Hepatocyte (in vitro differentiated cells): ENCODE measurements around the gene PDCD4. TPM values are rescaled to one million over a fixed set of nuclear protein-coding genes. Genes with fewer than 3 reads are reported as not detected.

ENCODE experiments used
- DNase-seq: peaks from one replicate; pipeline ENCODE4 v3.0.0-alpha.2; 2016; ENCODE audit warnings: low spot score
- H2AFZ ChIP-seq: fragments of 200-600 bp; sonication (generic); 2 replicates; pipeline ENCODE4 v1.6.0; 2016; ENCODE audit warnings: antibody characterized with exemption, mild to moderate bottlenecking
- H3K27ac ChIP-seq: fragments of 200-600 bp; sonication (generic); 2 replicates; pipeline ENCODE4 v1.5.1; 2016; ENCODE audit warnings: mild to moderate bottlenecking
- H3K27me3 ChIP-seq: fragments of 200-600 bp; sonication (generic); 2 replicates; pipeline ENCODE4 v1.6.1; 2016
- H3K36me3 ChIP-seq: fragments of 200-600 bp; sonication (generic); replicated peaks from 2 replicates; pipeline ENCODE4 v1.5.1; 2016; ENCODE audit warnings: low read depth; ENCODE audit not compliant: insufficient read depth
- H3K4me1 ChIP-seq: fragments of 200-600 bp; sonication (generic); 2 replicates; pipeline ENCODE4 v1.5.1; 2016; ENCODE audit warnings: mild to moderate bottlenecking, moderate library complexity; ENCODE audit not compliant: insufficient read depth
- H3K4me2 ChIP-seq: fragments of 200-600 bp; sonication (generic); 2 replicates; pipeline ENCODE4 v1.6.0; 2016
- H3K4me3 ChIP-seq: fragments of 200-600 bp; sonication (generic); 2 replicates; pipeline ENCODE4 v1.5.1; 2016; ENCODE audit warnings: mild to moderate bottlenecking
- H3K79me2 ChIP-seq: fragments of 200-600 bp; sonication (generic); 2 replicates; pipeline ENCODE4 v1.6.0; 2017; ENCODE audit warnings: mild to moderate bottlenecking
- H3K9me2 ChIP-seq: fragments of 200-600 bp; sonication (generic); replicated peaks from 2 replicates; pipeline ENCODE4 v1.6.0; 2017; ENCODE audit warnings: mild to moderate bottlenecking; ENCODE audit not compliant: insufficient read depth
- H3K9me3 ChIP-seq: fragments of 200-600 bp; sonication (generic); 2 replicates; pipeline ENCODE4 v1.5.1; 2016; ENCODE audit warnings: low read depth, mild to moderate bottlenecking
- H4K20me1 ChIP-seq: fragments of 200-600 bp; sonication (generic); 2 replicates; pipeline ENCODE4 v1.6.0; 2016; ENCODE audit warnings: mild to moderate bottlenecking; ENCODE audit not compliant: insufficient read depth, poor library complexity, severe bottlenecking
- CTCF ChIP-seq: fragments of 200-600 bp; sonication (generic); IDR thresholded peaks from 2 replicates; pipeline ENCODE4 v1.5.1; 2016; ENCODE audit warnings: antibody characterized with exemption, mild to moderate bottlenecking; ENCODE audit not compliant: poor library complexity
- EZH2 ChIP-seq: fragments of 200-600 bp; sonication (generic); IDR thresholded peaks from 2 replicates; pipeline ENCODE4 v1.6.1; 2016; ENCODE audit warnings: antibody characterized with exemption, mild to moderate bottlenecking, borderline replicate concordance
- EZH2phosphoT487 ChIP-seq: fragments of 200-600 bp; sonication (generic); IDR thresholded peaks from one replicate; pipeline ENCODE4 v1.6.1; 2018; ENCODE audit warnings: antibody characterized with exemption, mild to moderate bottlenecking, low read depth, moderate library complexity; ENCODE audit not compliant: unreplicated experiment, severe bottlenecking
- WGBS: methylation state at CpG from one replicate; pipeline ENCODE4 v1.1.6; 2016; ENCODE audit warnings: low lambda C conversion rate; ENCODE audit errors: missing lambda C conversion rate; 5-methylcytosine and 5-hydroxymethylcytosine counted together
- polyA plus RNA-seq: library from polyadenylated mRNA; unstranded; fragments of >200 nt; fragmentation: Nextera tagmentation; extraction: Ambion mirVana; gene quantifications from 2 replicates; pipeline ENCODE4 v1.2.1, GENCODE V29; 2016
- total RNA-seq: library from RNA; depleted of rRNA; stranded (reverse); fragments of >200 nt; gene quantifications from 2 replicates; pipeline ENCODE4 v1.2.3, GENCODE V29; 2014

PDCD4 gene
- total and polyA plus RNA-seq, 2 experiments from 2014 or later: 315 to 791 TPM

- Histone ChIP-seq H3K9me2 (no peaks in the 10 kb centered on the region), H3K27ac (peak overlapping the region; percentile 8), H3K36me3 (no peaks in the 10 kb centered on the region), H3K27me3 (no peaks in the 10 kb centered on the region), H3K4me2 (peak overlapping the region; percentile 47), H3K79me2 (peaks cover 92% of the 10 kb centered on the region), H3K4me1 (peaks cover 13% of the 10 kb centered on the region), H2AFZ (no peak overlapping the region), H3K9me3 (no peaks in the 10 kb centered on the region), H4K20me1 (peaks cover 30% of the 10 kb centered on the region), H3K4me3 (no peak overlapping the region)
- DNase-seq: no peak
- WGBS: 95% methylated on average over 9 of the region's 9 CpGs
- TF ChIP-seq EZH2phosphoT487 (no peak), EZH2 (no peak), CTCF (no peak)
Measured at GRCh38 chr10:110881247-110881646, 9.5 kb downstream of the PDCD4 start.

- Histone ChIP-seq H3K4me1 (peaks cover 10% of the 10 kb centered on the region), H3K36me3 (no peaks in the 10 kb centered on the region)
- TF ChIP-seq EZH2phosphoT487: no peak
- TF ChIP-seq CTCF: no peak
- TF ChIP-seq EZH2: no peak
Measured at GRCh38 chr10:110881905-110882304, 10.2 kb downstream of the PDCD4 start.

GRCh38 chr10:110883924-110884323, 12.2 kb downstream of the PDCD4 start:
- H3K4me3 ChIP-seq: no peak overlapping the region
- peaks cover 11% of the 10 kb centered on the region for H4K20me1 ChIP-seq
- H3K4me2 ChIP-seq: peak overlapping the region; percentile 8
- DNase-seq: no peak
- H3K36me3 ChIP-seq: no peaks in the 10 kb centered on the region
- WGBS: 89% methylated on average over 10 of the region's 10 CpGs
- H2AFZ ChIP-seq: no peak overlapping the region
- H3K27me3 ChIP-seq: no peaks in the 10 kb centered on the region
- no peaks in the 10 kb centered on the region for H3K9me2 ChIP-seq
- peaks cover 6% of the 10 kb centered on the region for H3K4me1 ChIP-seq
- TF ChIP-seq EZH2: no peak
- TF ChIP-seq CTCF: no peak
- TF ChIP-seq EZH2phosphoT487: no peak
- H3K79me2 ChIP-seq: peaks cover 81% of the 10 kb centered on the region
- no peaks in the 10 kb centered on the region for H3K9me3 ChIP-seq
- no peak overlapping the region for H3K27ac ChIP-seq

More at GRCh38 chr10:110881905-110882304, 10.2 kb downstream of the PDCD4 start:
- no peaks in the 10 kb centered on the region for H3K9me2 ChIP-seq
- WGBS: 79% methylated on average over 4 of the region's 4 CpGs
- H3K4me2 ChIP-seq: peak overlapping the region; percentile 47
- no peaks in the 10 kb centered on the region for H3K27me3 ChIP-seq
- peaks cover 24% of the 10 kb centered on the region for H4K20me1 ChIP-seq
- H3K9me3 ChIP-seq: no peaks in the 10 kb centered on the region
- no peak for DNase-seq
- no peak overlapping the region for H3K4me3 ChIP-seq
- peaks cover 90% of the 10 kb centered on the region for H3K79me2 ChIP-seq
- H2AFZ ChIP-seq: no peak overlapping the region
- H3K27ac ChIP-seq: peak overlapping the region; percentile 8
